ENCODE results near the gene MYO15A. TPM values are rescaled to one million over a fixed set of nuclear protein-coding genes. Genes with fewer than 3 reads are reported as not detected.

MYO15A gene
- total RNA-seq, 2 donors from 2014 or later, result 2.3 to 6.1 TPM

DNA sequence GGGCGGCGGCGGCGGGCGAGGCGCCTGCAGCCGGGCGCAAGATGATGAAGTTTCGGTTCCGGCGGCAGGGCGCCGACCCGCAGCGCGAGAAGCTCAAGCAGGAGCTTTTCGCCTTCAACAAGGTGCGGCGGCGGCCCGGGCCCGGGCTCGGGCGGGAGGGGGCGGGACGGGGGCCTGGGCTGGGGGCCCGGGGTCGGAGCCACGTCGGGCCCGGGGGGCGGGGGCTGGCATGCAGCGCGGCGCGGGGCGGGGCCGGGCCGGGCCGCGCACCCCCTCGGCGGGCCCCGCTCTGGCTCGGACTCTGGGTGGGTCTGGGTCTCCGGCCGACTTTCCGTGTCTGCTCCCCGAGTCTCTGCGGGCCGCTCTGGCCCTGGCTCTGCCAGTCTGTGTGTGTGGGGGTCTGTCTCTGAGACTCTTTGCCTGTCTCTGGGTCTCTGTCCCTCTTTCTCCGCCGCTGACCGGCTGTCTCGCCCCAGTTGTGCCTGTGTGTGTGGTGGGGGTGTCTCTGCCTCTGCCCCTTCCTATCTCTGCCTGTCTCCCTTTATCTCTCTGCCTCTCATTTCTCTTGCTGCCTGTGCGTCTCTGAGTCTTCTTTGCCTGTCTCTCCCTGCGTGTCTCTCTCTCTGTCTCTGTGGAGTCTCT is 117.2 kb downstream of the MYO15A start:
- Histone ChIP-seq H3K36me3 (no peaks in the 10 kb centered on the region), H3K9me3 (no peaks in the 10 kb centered on the region), H3K4me3 (peak overlapping the region; percentile 81), H3K4me1 (ENCODE audit: control insufficient read depth in 1 of 2, low read depth in 2 of 2) (peaks cover 9 to 20% of the 10 kb centered on the region in 2 donors), H3K27ac (no peak overlapping the region), H3K27me3 (replicated peaks; ENCODE audit: insufficient read depth) (no peaks in the 10 kb centered on the region)
- DNase-seq (ENCODE audit: low spot score) (no peak), ATAC-seq (ENCODE audit: insufficient number of reproducible peaks, low FRiP score, low read depth) (peak; percentile 19)
- TF ChIP-seq, protein P1, sequence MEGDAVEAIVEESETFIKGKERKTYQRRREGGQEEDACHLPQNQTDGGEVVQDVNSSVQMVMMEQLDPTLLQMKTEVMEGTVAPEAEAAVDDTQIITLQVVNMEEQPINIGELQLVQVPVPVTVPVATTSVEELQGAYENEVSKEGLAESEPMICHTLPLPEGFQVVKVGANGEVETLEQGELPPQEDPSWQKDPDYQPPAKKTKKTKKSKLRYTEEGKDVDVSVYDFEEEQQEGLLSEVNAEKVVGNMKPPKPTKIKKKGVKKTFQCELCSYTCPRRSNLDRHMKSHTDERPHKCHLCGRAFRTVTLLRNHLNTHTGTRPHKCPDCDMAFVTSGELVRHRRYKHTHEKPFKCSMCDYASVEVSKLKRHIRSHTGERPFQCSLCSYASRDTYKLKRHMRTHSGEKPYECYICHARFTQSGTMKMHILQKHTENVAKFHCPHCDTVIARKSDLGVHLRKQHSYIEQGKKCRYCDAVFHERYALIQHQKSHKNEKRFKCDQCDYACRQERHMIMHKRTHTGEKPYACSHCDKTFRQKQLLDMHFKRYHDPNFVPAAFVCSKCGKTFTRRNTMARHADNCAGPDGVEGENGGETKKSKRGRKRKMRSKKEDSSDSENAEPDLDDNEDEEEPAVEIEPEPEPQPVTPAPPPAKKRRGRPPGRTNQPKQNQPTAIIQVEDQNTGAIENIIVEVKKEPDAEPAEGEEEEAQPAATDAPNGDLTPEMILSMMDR (IDR thresholded peaks at IDR 0.05), result no peak

DNA sequence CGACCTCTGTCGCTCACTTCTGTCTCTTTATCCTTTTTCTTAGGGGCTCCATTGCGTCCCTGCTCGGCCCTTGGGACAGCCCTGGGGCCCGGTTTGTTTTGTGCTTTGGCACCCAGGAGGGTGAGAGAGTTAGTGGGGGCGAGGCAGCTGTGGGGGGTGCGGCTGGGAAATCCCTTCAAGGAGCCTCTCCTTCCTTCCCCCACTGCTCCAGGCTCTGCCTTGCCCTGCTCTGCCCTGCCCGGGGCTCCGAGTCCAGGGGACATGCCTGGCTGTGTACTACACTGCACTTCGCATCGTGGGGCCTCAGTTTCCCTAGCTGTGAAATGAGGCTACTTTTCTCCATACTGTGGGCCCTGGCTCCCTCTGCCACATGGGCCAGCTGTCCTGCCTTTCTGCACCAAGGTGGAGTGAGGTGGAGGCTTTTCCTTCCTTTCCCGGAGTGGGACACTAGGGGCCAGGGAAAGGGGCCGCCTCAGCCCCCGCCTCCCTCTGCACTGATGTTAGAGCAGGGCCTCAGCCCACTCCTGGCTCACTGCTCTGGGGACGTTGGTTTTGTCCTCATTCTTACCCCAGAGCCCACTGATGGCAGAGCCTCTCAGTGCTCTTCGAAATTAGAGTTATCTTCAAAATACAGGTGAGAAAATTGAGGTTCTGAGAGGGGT is 117.9 kb downstream of the MYO15A start:
- H3K4me3 ChIP-seq, result peak overlapping the region; percentile 81
- DNase-seq (ENCODE audit: low spot score) (no peak), ATAC-seq (ENCODE audit: insufficient number of reproducible peaks, low FRiP score, low read depth) (no peak)
- no peaks in the 10 kb centered on the region for H3K9me3 ChIP-seq
- H3K27me3 ChIP-seq (replicated peaks; ENCODE audit: insufficient read depth), result no peaks in the 10 kb centered on the region
- TF ChIP-seq, protein P1 (IDR thresholded peaks at IDR 0.05), result no peak
- peaks cover 9 to 20% of the 10 kb centered on the region in 2 donors for H3K4me1 ChIP-seq (ENCODE audit: control insufficient read depth in 1 of 2, low read depth in 2 of 2)
- no peak overlapping the region for H3K27ac ChIP-seq
- no peaks in the 10 kb centered on the region for H3K36me3 ChIP-seq

DNA sequence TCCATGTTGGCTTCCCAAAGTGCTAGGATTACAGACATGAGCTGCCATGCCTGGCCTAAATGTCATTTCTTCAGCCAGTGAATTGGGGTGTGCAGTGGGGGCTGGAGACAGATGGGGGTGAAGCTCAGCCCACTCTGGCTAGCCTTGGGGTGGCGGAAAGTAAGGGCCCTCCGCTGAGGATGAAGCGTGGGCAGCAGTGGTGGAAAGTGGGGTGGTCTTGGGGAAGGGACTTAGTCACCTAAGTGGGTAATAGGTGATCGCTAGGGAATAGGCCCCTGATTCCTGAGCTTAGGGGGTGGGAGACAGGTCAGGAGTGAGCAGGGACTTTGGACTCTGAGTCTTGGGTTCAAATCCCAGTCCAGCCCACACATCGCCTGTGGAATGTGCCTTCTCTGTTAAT is 119.1 kb downstream of the MYO15A start:
- no peaks in the 10 kb centered on the region for H3K27me3 ChIP-seq (replicated peaks; ENCODE audit: insufficient read depth)
- H3K36me3 ChIP-seq, result peaks cover under 1% of the 10 kb centered on the region
- no peaks in the 10 kb centered on the region for H3K9me3 ChIP-seq
- no peak overlapping the region for H3K4me3 ChIP-seq
- DNase-seq (ENCODE audit: low spot score), result no peak
- H3K4me1 ChIP-seq (ENCODE audit: control insufficient read depth in 1 of 2, low read depth in 2 of 2), result peaks cover 9 to 20% of the 10 kb centered on the region in 2 donors
- ATAC-seq (ENCODE audit: insufficient number of reproducible peaks, low FRiP score, low read depth), result no peak
- TF ChIP-seq, protein P1 (IDR thresholded peaks at IDR 0.05), result no peak
- H3K27ac ChIP-seq, result no peak overlapping the region

DNA sequence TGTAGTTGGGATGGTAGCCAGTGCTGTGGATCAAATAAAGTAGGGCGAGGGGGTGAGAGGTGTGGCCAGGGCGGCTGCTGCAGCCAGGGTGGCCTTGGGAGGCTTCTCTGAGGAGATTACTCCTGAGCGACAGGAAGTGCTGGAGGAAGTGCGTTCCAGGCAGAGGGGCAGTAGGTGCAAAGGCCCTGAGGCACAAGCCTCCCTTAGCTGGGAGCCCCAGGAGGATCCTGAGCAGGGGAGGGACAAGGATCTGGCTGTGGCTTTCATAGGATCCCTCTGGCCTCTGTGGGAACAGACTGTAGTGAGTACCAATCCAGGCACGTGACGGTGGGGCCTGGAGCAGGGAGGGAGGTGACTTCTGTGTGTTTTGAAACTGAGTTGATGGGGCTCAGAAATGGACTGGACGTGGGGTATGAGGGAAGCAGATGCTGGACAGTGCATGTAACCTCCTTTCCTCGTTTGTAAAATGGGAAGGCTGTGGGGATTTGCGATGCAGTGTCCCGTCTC is 119.7 kb downstream of the MYO15A start:
- Histone ChIP-seq H3K4me3 (no peak overlapping the region), H3K9me3 (no peaks in the 10 kb centered on the region), H3K36me3 (peaks cover 7% of the 10 kb centered on the region), H3K4me1 (ENCODE audit: control insufficient read depth in 1 of 2, low read depth in 2 of 2) (peaks cover 9 to 20% of the 10 kb centered on the region in 2 donors), H3K27ac (no peak overlapping the region), H3K27me3 (replicated peaks; ENCODE audit: insufficient read depth) (no peaks in the 10 kb centered on the region)
- no peak for DNase-seq (ENCODE audit: low spot score)
- no peak for ATAC-seq (ENCODE audit: insufficient number of reproducible peaks, low FRiP score, low read depth)
- TF ChIP-seq, protein P1 (IDR thresholded peaks at IDR 0.05), result no peak

DNA sequence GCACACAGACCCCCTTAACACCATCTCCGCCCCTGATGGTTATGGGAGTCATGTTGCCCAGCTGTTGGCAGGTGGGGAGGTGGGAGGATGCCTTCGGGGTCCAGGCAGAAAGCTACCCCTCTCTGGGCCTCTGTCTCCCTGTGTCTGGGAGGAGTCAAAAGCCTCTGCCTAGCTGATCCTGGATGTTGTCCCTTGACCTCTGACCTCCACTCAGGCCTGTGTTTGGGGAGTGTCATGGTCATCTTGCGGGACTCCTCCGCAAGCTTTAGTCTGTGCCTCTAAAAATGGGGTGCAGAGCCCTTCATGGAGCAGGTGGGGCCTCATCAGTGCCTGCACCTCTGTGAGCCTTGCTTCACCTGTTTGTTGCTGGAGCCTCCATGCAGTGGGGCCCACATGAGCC is 120.7 kb downstream of the MYO15A start:
- Histone ChIP-seq H3K9me3 (no peaks in the 10 kb centered on the region), H3K4me1 (ENCODE audit: control insufficient read depth in 1 of 2, low read depth in 2 of 2) (peaks cover 9 to 20% of the 10 kb centered on the region in 2 donors), H3K27ac (no peak overlapping the region), H3K4me3 (no peak overlapping the region), H3K36me3 (peaks cover 10% of the 10 kb centered on the region), H3K27me3 (replicated peaks; ENCODE audit: insufficient read depth) (no peaks in the 10 kb centered on the region)
- DNase-seq (ENCODE audit: low spot score) (no peak), ATAC-seq (ENCODE audit: insufficient number of reproducible peaks, low FRiP score, low read depth) (no peak)
- TF ChIP-seq, protein P1 (IDR thresholded peaks at IDR 0.05), result no peak
